Astrocyte of the spinal cord (primary cell): ENCODE measurements around the gene TMEM187.
A peak's percentile ranks its signal among the peaks of the same experiment; 100 is the strongest.

ENCODE experiments used
- DNase-seq: peaks from one replicate; pipeline ENCODE4 v3.0.0; 2011; ENCODE audit warnings: low read depth, low spot score
- H3K4me3 ChIP-seq: 2 replicates; pipeline ENCODE4 v1.5.1; 2011; ENCODE audit warnings: low read depth, mild to moderate bottlenecking, low read length, moderate library complexity
- CTCF ChIP-seq: IDR thresholded peaks from 2 replicates; pipeline ENCODE4 v1.5.1; 2012; ENCODE audit warnings: low read depth, mild to moderate bottlenecking, low read length, inconsistent platforms
- in situ Hi-C: cut with HindIII; loops from 2 replicates; pipeline ENCODE4 v1.10.0; 2017; ENCODE audit warnings: low sequenced_read_pairs

TMEM187 gene

GRCh38 chrX:153930011-153930910, 42.3 kb upstream of the TMEM187 start:
- no peak overlapping the region for H3K4me3 ChIP-seq
- in situ Hi-C loops = no loop called here
- no peak for DNase-seq
- TF ChIP-seq CTCF = no peak

GRCh38 chrX:153931151-153931550, 41.4 kb upstream of the TMEM187 start:
- H3K4me3 ChIP-seq = no peak overlapping the region
- DNase-seq = no peak
- no peak for TF ChIP-seq CTCF
- in situ Hi-C loops = no loop called here

- H3K4me3 ChIP-seq = no peak overlapping the region
- no peak for DNase-seq
- TF ChIP-seq CTCF = no peak
- in situ Hi-C loops = no loop called here
Observed at GRCh38 chrX:153931748-153932147, 40.8 kb upstream of the TMEM187 start.

- in situ Hi-C loops = no loop called here
- no peak for DNase-seq
- H3K4me3 ChIP-seq = no peak overlapping the region
- no peak for TF ChIP-seq CTCF
Observed at GRCh38 chrX:153932220-153932915, 40.2 kb upstream of the TMEM187 start.

GRCh38 chrX:153933748-153934147, 38.8 kb upstream of the TMEM187 start:
- peak overlapping the region; percentile 75 for H3K4me3 ChIP-seq
- no peak for TF ChIP-seq CTCF
- DNase-seq = no peak
- in situ Hi-C loops = no loop called here

GRCh38 chrX:153934148-153934761, 38.3 kb upstream of the TMEM187 start:
- in situ Hi-C loops = no loop called here
- no peak for TF ChIP-seq CTCF
- no peak for DNase-seq
- H3K4me3 ChIP-seq = peak overlapping the region; percentile 75
